Measurements from ENCODE around the gene AQP10.

- TF ChIP-seq CTCF (IDR thresholded peaks at IDR 0.05) (no peak), TAF1 (IDR thresholded peaks at IDR 0.05; ENCODE audit: borderline replicate concordance, low read depth, low read length) (no peak), REST (IDR thresholded peaks at IDR 0.05; ENCODE audit: low read depth, low read length) (no peak)
- TF ChIP-seq, protein P1, sequence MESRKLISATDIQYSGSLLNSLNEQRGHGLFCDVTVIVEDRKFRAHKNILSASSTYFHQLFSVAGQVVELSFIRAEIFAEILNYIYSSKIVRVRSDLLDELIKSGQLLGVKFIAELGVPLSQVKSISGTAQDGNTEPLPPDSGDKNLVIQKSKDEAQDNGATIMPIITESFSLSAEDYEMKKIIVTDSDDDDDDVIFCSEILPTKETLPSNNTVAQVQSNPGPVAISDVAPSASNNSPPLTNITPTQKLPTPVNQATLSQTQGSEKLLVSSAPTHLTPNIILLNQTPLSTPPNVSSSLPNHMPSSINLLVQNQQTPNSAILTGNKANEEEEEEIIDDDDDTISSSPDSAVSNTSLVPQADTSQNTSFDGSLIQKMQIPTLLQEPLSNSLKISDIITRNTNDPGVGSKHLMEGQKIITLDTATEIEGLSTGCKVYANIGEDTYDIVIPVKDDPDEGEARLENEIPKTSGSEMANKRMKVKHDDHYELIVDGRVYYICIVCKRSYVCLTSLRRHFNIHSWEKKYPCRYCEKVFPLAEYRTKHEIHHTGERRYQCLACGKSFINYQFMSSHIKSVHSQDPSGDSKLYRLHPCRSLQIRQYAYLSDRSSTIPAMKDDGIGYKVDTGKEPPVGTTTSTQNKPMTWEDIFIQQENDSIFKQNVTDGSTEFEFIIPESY (IDR thresholded peaks at IDR 0.05; ENCODE audit: borderline replicate concordance, low read depth) = no peak
These were observed 2.5 kb upstream of the AQP10 start for GRCh38 chr1:154318386-154318785.
